PC-3 (cell line): ENCODE measurements around the gene RASA4B. TPM values are rescaled to one million over a fixed set of nuclear protein-coding genes. Genes with fewer than 3 reads are reported as not detected.

ENCODE experiments used
- ATAC-seq: fragments of 200-7000 bp; cut with Tn5 transposase; 2 replicates; pipeline ENCODE4 v1.9.1; 2020; ENCODE audit warnings: mild to moderate bottlenecking, moderate library complexity
- BruUV-seq: library from RNA; stranded (reverse); fragments of 400-500 nt; replicated peaks from 2 replicates; lab custom pipeline; 2021; lab: Mats Ljungman, UMichigan
- CTCF ChIA-PET: fragments of 300-600 bp; sonication (Branson Sonifier 250); formaldehyde crosslinking; loops from one replicate; lab custom pipeline; 2022; ENCODE audit warnings: antibody characterized with exemption; lab: Charles Lee
- POLR2A ChIA-PET: fragments of 300-600 bp; sonication (Branson Sonifier 250); formaldehyde crosslinking; loops from one replicate; lab custom pipeline; 2022; ENCODE audit warnings: antibody characterized with exemption; ENCODE audit not compliant: unreplicated experiment; lab: Charles Lee
- DNase-seq: peaks from one replicate; pipeline ENCODE4 v3.0.0-alpha.2; 2015
- H2AFZ ChIP-seq: fragments of 300-600 bp; sonication (generic); 2 replicates; pipeline ENCODE4 v1.6.0; 2016; ENCODE audit warnings: antibody characterized with exemption, low read length
- H3F3A ChIP-seq: fragments of 300-600 bp; sonication (generic); one replicate; pipeline ENCODE4 v1.6.0; 2017; ENCODE audit warnings: antibody characterized with exemption, low read length, control low read depth, mild to moderate bottlenecking; ENCODE audit not compliant: unreplicated experiment
- H3K27ac ChIP-seq: fragments of 300-600 bp; sonication (generic); 2 replicates; pipeline ENCODE4 v1.5.1; 2016; ENCODE audit warnings: mild to moderate bottlenecking, low read length
- H3K27me3 ChIP-seq: fragments of 300-600 bp; sonication (generic); 2 replicates; pipeline ENCODE4 v1.6.1; 2016; ENCODE audit warnings: low read length, mixed read lengths
- H3K36me3 ChIP-seq: fragments of 300-600 bp; sonication (generic); 2 replicates; pipeline ENCODE4 v1.6.1; 2016; ENCODE audit warnings: low read depth, mixed run types, low read length, mixed read lengths
- H3K4me1 ChIP-seq: fragments of 300-600 bp; sonication (generic); 2 replicates; pipeline ENCODE4 v1.5.1; 2016; ENCODE audit warnings: low read length; ENCODE audit not compliant: insufficient read depth
- H3K4me2 ChIP-seq: fragments of 300-600 bp; sonication (generic); 2 replicates; pipeline ENCODE4 v1.6.0; 2016; ENCODE audit warnings: low read length
- H3K4me3 ChIP-seq: fragments of 300-600 bp; sonication (generic); 2 replicates; pipeline ENCODE4 v1.5.1; 2016; ENCODE audit warnings: mild to moderate bottlenecking, low read length, mixed read lengths
- H3K79me2 ChIP-seq: fragments of 300-600 bp; sonication (generic); 2 replicates; pipeline ENCODE4 v1.6.1; 2017; ENCODE audit warnings: low read length, mixed read lengths
- H3K9ac ChIP-seq: fragments of 300-600 bp; sonication (generic); 2 replicates; pipeline ENCODE4 v1.6.0; 2016; ENCODE audit warnings: mild to moderate bottlenecking, low read length
- H3K9me2 ChIP-seq: fragments of 300-600 bp; sonication (generic); replicated peaks from 2 replicates; pipeline ENCODE4 v1.6.1; 2016; ENCODE audit warnings: mixed run types, low read length, mixed read lengths
- H3K9me3 ChIP-seq: fragments of 300-600 bp; sonication (generic); 2 replicates; pipeline ENCODE4 v1.6.1; 2016; ENCODE audit warnings: low read length, mixed read lengths
- H4K20me1 ChIP-seq: fragments of 300-600 bp; sonication (generic); 2 replicates; pipeline ENCODE4 v1.6.1; 2016; ENCODE audit warnings: low read length, mixed read lengths
- EZH2 ChIP-seq: fragments of 300-600 bp; sonication (generic); IDR thresholded peaks from one replicate; pipeline ENCODE4 v1.6.1; 2017; ENCODE audit warnings: antibody characterized with exemption, mild to moderate bottlenecking, low read length; ENCODE audit not compliant: unreplicated experiment
- EZH2phosphoT487 ChIP-seq: fragments of 300-600 bp; sonication (generic); IDR thresholded peaks from 2 replicates; pipeline ENCODE4 v1.6.1; 2018; ENCODE audit warnings: mild to moderate bottlenecking, antibody characterized with exemption, low read length, borderline replicate concordance
- intact Hi-C: fragments of 100-400 bp; cut with micrococcal nuclease; formaldehyde crosslinking; loops from 2 replicates; pipeline ENCODE4 v1.9.0; 2023
- total RNA-seq: library from RNA; depleted of rRNA; stranded (reverse); fragments of >200 nt; gene quantifications from 2 replicates; pipeline ENCODE4 v1.2.3, GENCODE V29; 2014
- TF ChIP-seq, protein P1 (sequence below): fragments of 300-600 bp; sonication (generic); conservative IDR thresholded peaks from 2 replicates; pipeline ENCODE4 v1.5.1; 2017; ENCODE audit warnings: antibody characterized with exemption, low read depth, mild to moderate bottlenecking, low read length

RASA4B gene
- total RNA-seq, 1 experiment from 2014 or later = 10.2 TPM

DNA sequence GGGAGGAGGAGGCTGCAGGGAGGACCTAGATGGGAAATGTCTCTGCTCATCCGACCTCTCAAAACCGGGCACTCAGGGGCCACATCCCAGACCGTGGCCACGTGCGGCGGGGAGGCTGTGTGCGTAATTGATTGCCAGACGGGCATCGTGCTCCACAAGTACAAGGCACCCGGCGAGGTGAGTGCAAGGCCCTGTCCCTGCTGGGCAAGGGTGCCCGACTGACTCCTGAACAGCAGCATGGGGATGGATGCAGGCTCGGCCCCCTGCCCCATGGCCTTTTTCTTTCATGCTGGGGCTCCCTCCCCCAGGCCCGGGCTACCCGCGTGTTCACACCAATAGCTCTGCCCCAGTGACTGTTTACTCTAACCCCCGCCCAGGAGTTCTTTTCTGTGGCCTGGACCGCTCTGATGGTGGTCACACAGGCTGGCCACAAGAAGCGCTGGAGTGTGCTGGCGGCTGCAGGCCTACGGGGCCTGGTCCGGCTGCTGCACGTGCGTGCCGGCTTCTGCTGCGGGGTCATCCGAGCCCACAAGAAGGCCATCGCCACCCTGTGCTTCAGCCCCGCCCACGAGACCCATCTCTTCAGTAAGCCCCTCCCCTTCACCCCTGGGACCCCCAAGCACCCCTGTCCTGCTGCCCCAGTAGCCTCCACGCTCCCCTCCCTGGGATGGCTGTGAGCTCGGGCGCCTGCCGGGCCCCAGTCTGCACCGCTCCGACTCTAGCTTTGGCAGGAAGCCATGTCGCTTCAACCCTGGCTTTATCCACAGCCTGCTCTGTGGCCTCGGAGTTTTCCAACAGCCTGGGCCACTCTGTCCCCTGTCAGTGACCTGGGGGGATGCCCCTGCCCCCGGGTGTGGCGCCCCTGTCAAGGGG, 48.9 kb downstream of the RASA4B start:
- H3K79me2 ChIP-seq = peaks cover 19% of the 10 kb centered on the region
- DNase-seq (no peak), ATAC-seq (no peak)
- H3K9me2 ChIP-seq = no peaks in the 10 kb centered on the region
- ChIA-PET POLR2A (no interaction called here), CTCF (no interaction called here)
- H3K9ac ChIP-seq = no peak overlapping the region
- H3K4me1 ChIP-seq = peaks cover 8% of the 10 kb centered on the region; the same call in 1 of the 2 replicates
- intact Hi-C loops = no loop called here
- TF ChIP-seq EZH2phosphoT487 = no peak
- TF ChIP-seq EZH2 = no peak
- TF ChIP-seq, protein P1, sequence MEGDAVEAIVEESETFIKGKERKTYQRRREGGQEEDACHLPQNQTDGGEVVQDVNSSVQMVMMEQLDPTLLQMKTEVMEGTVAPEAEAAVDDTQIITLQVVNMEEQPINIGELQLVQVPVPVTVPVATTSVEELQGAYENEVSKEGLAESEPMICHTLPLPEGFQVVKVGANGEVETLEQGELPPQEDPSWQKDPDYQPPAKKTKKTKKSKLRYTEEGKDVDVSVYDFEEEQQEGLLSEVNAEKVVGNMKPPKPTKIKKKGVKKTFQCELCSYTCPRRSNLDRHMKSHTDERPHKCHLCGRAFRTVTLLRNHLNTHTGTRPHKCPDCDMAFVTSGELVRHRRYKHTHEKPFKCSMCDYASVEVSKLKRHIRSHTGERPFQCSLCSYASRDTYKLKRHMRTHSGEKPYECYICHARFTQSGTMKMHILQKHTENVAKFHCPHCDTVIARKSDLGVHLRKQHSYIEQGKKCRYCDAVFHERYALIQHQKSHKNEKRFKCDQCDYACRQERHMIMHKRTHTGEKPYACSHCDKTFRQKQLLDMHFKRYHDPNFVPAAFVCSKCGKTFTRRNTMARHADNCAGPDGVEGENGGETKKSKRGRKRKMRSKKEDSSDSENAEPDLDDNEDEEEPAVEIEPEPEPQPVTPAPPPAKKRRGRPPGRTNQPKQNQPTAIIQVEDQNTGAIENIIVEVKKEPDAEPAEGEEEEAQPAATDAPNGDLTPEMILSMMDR = no peak
- H2AFZ ChIP-seq = no peak overlapping the region
- H3K36me3 ChIP-seq = no peaks in the 10 kb centered on the region; the same call in 1 of the 2 replicates
- H3F3A ChIP-seq = no peaks in the 10 kb centered on the region
- BruUV-seq = no TSS peak
- no peaks in the 10 kb centered on the region for H3K9me3 ChIP-seq
- no peaks in the 10 kb centered on the region for H4K20me1 ChIP-seq
- no peak overlapping the region for H3K4me3 ChIP-seq
- H3K27me3 ChIP-seq = no peaks in the 10 kb centered on the region
- H3K27ac ChIP-seq = no peak overlapping the region
- no peak overlapping the region for H3K4me2 ChIP-seq

DNA sequence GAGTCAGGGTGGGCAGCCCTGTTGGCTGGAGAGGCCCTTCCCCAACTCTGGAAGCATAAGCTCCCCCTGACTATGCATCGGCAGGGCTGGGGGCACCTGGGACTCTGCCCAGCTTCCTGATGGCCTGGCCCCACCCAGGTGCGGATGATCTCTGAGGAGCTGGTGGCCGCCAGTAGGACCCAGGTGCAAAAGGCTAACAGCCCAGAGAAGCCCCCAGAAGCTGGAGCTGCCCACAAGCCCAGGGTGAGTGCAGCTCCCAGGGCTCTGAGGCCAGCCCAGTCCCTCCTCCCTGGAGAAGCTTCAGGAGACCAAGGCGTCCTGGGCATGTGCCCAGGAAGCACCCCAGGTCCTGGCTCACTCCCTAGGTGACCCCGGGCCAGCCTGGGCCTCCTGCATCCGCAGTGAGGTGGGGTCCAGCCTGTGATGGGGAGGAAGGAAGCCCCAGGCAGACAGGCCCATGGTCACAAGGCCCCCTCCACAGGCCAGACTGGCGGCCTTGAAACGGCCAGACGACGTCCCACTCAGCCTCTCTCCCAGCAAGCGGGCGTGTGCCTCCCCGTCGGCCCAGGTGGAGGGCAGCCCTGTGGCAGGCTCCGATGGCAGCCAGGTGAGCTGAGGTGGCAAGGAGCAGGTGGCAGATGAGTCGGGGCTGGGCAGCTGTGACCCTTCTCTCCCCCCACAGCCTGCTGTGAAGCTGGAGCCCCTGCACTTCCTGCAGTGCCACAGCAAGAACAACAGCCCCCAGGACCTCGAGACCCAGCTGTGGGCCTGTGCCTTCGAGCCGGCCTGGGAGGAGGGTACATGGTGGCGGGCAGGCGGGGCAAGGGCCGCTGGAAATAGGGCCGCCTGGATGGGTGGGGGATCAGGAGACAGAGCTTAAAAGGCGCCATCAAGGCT, 49.7 kb downstream of the RASA4B start:
- CTCF ChIA-PET = interaction anchor here (0.6 kb wide), 1 partner anchor 198 kb away, joined by 5 read pairs; no protein-coding TSS in a partner anchor
- Histone ChIP-seq H3K4me2 (no peak overlapping the region), H3K9me3 (no peaks in the 10 kb centered on the region), H3K4me1 (peaks cover 10% of the 10 kb centered on the region; the same call in 1 of the 2 replicates), H3K36me3 (no peaks in the 10 kb centered on the region; the same call in 1 of the 2 replicates), H2AFZ (no peak overlapping the region), H3K79me2 (peaks cover 24% of the 10 kb centered on the region), H3K4me3 (no peak overlapping the region), H3F3A (no peaks in the 10 kb centered on the region), H3K27me3 (no peaks in the 10 kb centered on the region), H4K20me1 (no peaks in the 10 kb centered on the region), H3K9me2 (no peaks in the 10 kb centered on the region), H3K27ac (no peak overlapping the region), H3K9ac (no peak overlapping the region)
- POLR2A ChIA-PET = no interaction called here
- ATAC-seq (no peak), DNase-seq (no peak)
- intact Hi-C loops = no loop called here
- BruUV-seq = no TSS peak
- TF ChIP-seq EZH2phosphoT487 = no peak
- TF ChIP-seq, protein P1 = no peak
- TF ChIP-seq EZH2 = no peak
